HCT116 (cell line): Measurements from ENCODE around the gene RAPGEF1. TPM values are rescaled to one million over a fixed set of nuclear protein-coding genes. Genes with fewer than 3 reads are reported as not detected.

ENCODE experiments used
- ATAC-seq: fragments of 200-7000 bp; cut with Tn5 transposase; 2 replicates; pipeline ENCODE4 v1.9.1; 2020; ENCODE audit warnings: mild to moderate bottlenecking, moderate library complexity
- BruUV-seq: library from RNA; stranded (reverse); fragments of 400-500 nt; replicated peaks from 2 replicates; lab custom pipeline; 2021; lab: Mats Ljungman, UMichigan
- CTCF ChIA-PET: fragments of 300-600 bp; sonication (Branson Sonifier 250); formaldehyde crosslinking; loops from one replicate; lab custom pipeline; 2021; ENCODE audit warnings: antibody characterized with exemption; lab: Charles Lee
- POLR2A ChIA-PET: fragments of 300-600, 350-600 bp; sonication (Branson Sonifier 250); formaldehyde crosslinking; loops from one replicate; lab custom pipeline; 2021; ENCODE audit warnings: antibody characterized with exemption; lab: Charles Lee
- RAD21 ChIA-PET, 2 experiments: fragments of 300-600 bp; sonication (Branson Sonifier 250); formaldehyde crosslinking; loops; one replicate each; lab custom pipeline; 2023; ENCODE audit warnings: low total read pairs in 2 of 2; ENCODE audit not compliant: uncharacterized antibody in 2 of 2, unreplicated experiment in 2 of 2, low non-redundant PET in 1 of 2; lab: Charles Lee
- DNase-seq: peaks from one replicate; pipeline ENCODE4 v3.0.0-alpha.2; 2010; ENCODE audit warnings: low read depth, low spot score
- H2AFZ ChIP-seq: fragments of 200-600 bp; shearing (Covaris generic), sonication (generic); 2 replicates; pipeline ENCODE4 v1.6.1; 2017; ENCODE audit warnings: low read depth, mixed run types, mixed read lengths, antibody characterized with exemption, low read length; ENCODE audit not compliant: poor library complexity, severe bottlenecking
- H3K27ac ChIP-seq: 2 replicates; pipeline ENCODE4 v1.5.1; 2012; ENCODE audit warnings: low read depth, low read length
- H3K27me3 ChIP-seq: fragments of 200-600 bp; sonication (generic); 2 replicates; pipeline ENCODE4 v1.6.1; 2016; ENCODE audit warnings: mixed run types, low read length, mixed read lengths; ENCODE audit not compliant: insufficient read depth
- H3K36me3 ChIP-seq, 2 experiments: fragments of 200-500 bp in 1 of 2; fragments of 200-600 bp in 1 of 2; sonication (Bioruptor generic) in 1 of 2; sonication (generic) in 1 of 2; 2 replicates each; pipeline versions ENCODE4 v1.5.1 to v1.6.1; 2014 to 2016; ENCODE audit warnings: low read length in 2 of 2, inconsistent platforms in 1 of 2, mixed read lengths in 1 of 2, mixed run types in 1 of 2; ENCODE audit not compliant: insufficient read depth in 2 of 2, control insufficient read depth in 1 of 2
- H3K4me1 ChIP-seq, 2 experiments: fragments of 200-600 bp in 1 of 2; sonication (generic) in 1 of 2; 2 replicates each; pipeline versions ENCODE4 v1.5.1 to v1.6.1; 2012 to 2017; ENCODE audit warnings: low read length in 2 of 2, inconsistent platforms in 1 of 2, mild to moderate bottlenecking in 1 of 2, mixed read lengths in 1 of 2, mixed run types in 1 of 2, moderate library complexity in 1 of 2; ENCODE audit not compliant: insufficient read depth in 2 of 2, control insufficient read depth in 1 of 2
- H3K4me2 ChIP-seq: fragments of 200-600 bp; sonication (generic); 2 replicates; pipeline ENCODE4 v1.6.1; 2017; ENCODE audit warnings: mixed run types, low read length, mixed read lengths
- H3K4me3 ChIP-seq, 2 experiments: fragments of 200-600 bp in 1 of 2; sonication (generic) in 1 of 2; replicated peaks in 1 of 2; 2 replicates each; pipeline ENCODE4 v1.5.1; 2011 to 2016; ENCODE audit warnings: low read length in 2 of 2, control low read depth in 1 of 2, low read depth in 1 of 2, mild to moderate bottlenecking in 1 of 2, mixed read lengths in 1 of 2, mixed run types in 1 of 2
- H3K79me2 ChIP-seq: fragments of 200-600 bp; sonication (generic); 2 replicates; pipeline ENCODE4 v1.6.1; 2017; ENCODE audit warnings: mild to moderate bottlenecking, mixed run types, low read length, moderate library complexity, mixed read lengths; ENCODE audit not compliant: insufficient read depth
- H3K9ac ChIP-seq: fragments of 200-600 bp; sonication (generic); 2 replicates; pipeline ENCODE4 v1.6.1; 2016; ENCODE audit warnings: low read length, mixed read lengths
- H3K9me2 ChIP-seq: fragments of 200-600 bp; sonication (generic), shearing (Covaris generic); 2 replicates; pipeline ENCODE4 v1.6.1; 2017; ENCODE audit warnings: mixed run types, mild to moderate bottlenecking, moderate library complexity; ENCODE audit not compliant: insufficient read depth
- H3K9me3 ChIP-seq, 2 experiments: fragments of 200-500 bp in 1 of 2; fragments of 200-600 bp in 1 of 2; sonication (Bioruptor generic) in 1 of 2; sonication (generic) in 1 of 2; 2 replicates each; pipeline ENCODE4 v1.6.1; 2014 to 2017; ENCODE audit warnings: low read length in 2 of 2, mixed read lengths in 2 of 2, inconsistent platforms in 1 of 2, low read depth in 1 of 2, mild to moderate bottlenecking in 1 of 2, mixed run types in 1 of 2, moderate library complexity in 1 of 2; ENCODE audit not compliant: control insufficient read depth in 1 of 2, insufficient read depth in 1 of 2
- H4K20me1 ChIP-seq: fragments of 200-600 bp; sonication (generic), shearing (Covaris generic); 2 replicates; pipeline ENCODE4 v1.6.1; 2017; ENCODE audit warnings: mixed run types, mild to moderate bottlenecking, moderate library complexity; ENCODE audit not compliant: insufficient read depth
- ELF1 ChIP-seq: IDR thresholded peaks from 2 replicates; pipeline ENCODE4 v1.6.1; 2012; ENCODE audit warnings: low read depth, borderline replicate concordance
- SP1 ChIP-seq: IDR thresholded peaks from 2 replicates; pipeline ENCODE4 v1.6.1; 2012; ENCODE audit warnings: low read depth
- YY1 ChIP-seq: IDR thresholded peaks from 2 replicates; pipeline ENCODE4 v1.6.1; 2011; ENCODE audit warnings: low read length, low read depth, moderate library complexity, mild to moderate bottlenecking; ENCODE audit not compliant: insufficient replicate concordance; ENCODE audit errors: extremely low read depth
- intact Hi-C: fragments of 100-400 bp; cut with micrococcal nuclease; formaldehyde crosslinking; loops from 2 replicates; pipeline ENCODE4 v1.10.0; 2022
- total RNA-seq: library from RNA; stranded (reverse); gene quantifications from one replicate; pipeline ENCODE4 v1.2.1, GENCODE V29; 2021; ENCODE audit not compliant: unreplicated experiment

Gene RAPGEF1
- total RNA-seq, 1 experiment from 2014 or later = 43.0 TPM

DNA sequence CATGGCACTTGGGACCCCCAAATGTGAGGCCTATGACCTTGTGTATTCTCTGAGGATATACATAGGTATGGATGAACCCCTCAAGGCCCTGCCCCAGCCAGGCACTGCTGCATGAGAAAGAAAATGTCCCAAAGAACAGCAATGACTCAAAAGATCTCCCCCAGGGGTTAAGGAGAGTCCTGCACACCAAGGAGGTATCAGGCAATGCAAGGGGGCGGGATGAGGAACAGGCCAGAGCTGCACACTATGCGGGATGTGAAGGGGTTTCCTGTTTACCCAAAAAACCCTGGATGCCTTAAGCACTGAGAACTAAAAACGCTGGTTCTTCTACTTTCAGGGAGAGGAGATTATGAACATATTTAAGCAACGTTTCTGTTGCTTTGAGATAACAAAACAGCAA, 3.4 kb downstream of the RAPGEF1 start:
- Histone ChIP-seq H3K9me2 (no peaks in the 10 kb centered on the region), H3K9me3 (no peaks in the 10 kb centered on the region), H3K4me3 (no peak overlapping the region), H2AFZ (no peak overlapping the region), H3K27ac (no peak overlapping the region), H4K20me1 (no peaks in the 10 kb centered on the region), H3K4me1 (peaks cover 31 to 44% of the 10 kb centered on the region in 2 experiments), H3K9ac (no peak overlapping the region), H3K79me2 (peaks cover 75% of the 10 kb centered on the region), H3K27me3 (no peaks in the 10 kb centered on the region), H3K36me3 (0 out of 4 replicates have a peak, but pooled peaks cover 0 to 3% of the 10 kb centered on the region in 2 experiments), H3K4me2 (no peak overlapping the region)
- ChIA-PET RAD21 (no interaction called here), POLR2A (no interaction called here), CTCF (no interaction called here)
- DNase-seq (no peak), ATAC-seq (no peak)
- no peak for TF ChIP-seq SP1
- intact Hi-C loops = no loop called here
- BruUV-seq = no TSS peak

DNA sequence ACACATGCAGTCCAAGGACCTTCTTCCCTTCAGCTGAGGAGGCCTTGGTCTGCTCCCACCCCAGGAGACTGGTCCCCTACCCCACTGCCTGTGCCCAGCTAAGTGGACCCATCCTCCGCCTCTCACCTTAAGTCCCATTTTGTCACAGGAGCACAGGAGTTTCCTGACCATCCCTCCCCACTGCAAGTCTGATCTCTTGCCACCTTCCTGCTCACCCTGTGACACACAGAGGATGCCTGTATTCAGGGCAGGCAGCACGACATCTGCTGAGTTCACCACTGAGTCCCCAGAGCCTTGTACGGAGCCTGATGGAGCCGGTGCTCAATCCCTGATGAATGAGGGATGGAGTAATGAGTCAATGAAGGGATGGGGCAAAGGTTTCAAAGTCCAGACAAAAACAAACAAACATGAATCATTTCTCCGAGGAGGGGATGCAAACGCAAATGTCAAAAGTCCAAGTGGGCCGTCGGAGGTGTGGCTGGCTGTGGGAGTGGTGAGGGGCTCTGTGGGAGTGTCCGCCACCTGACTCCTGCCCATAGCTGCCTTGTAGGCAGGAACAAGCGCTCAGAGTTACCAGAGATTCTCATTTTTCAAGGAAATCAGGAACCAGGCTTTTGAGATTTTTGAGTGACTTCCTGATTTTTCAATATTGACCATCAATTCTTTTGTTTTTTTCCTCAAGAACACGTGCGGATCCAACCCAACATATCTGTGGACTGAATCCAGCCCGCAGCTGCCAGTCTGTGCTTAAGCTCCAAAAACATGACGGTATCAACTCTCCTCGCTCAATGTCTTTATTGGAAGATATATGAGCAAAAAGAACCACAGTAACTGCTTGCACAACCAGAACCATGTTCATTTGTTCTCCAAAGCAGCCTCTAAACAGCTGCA, 4.4 kb downstream of the RAPGEF1 start:
- no peak for ATAC-seq
- DNase-seq = no peak
- H3K27ac ChIP-seq = peak overlapping the region; percentile 10; the same call in 1 of the 2 replicates
- no peak overlapping the region for H3K9ac ChIP-seq
- ChIA-PET POLR2A (no interaction called here), RAD21 (no interaction called here), CTCF (no interaction called here)
- BruUV-seq = no TSS peak
- peaks cover 31 to 44% of the 10 kb centered on the region in 2 experiments for H3K4me1 ChIP-seq
- 0 out of 4 replicates have a peak, but pooled peaks cover 0 to 3% of the 10 kb centered on the region in 2 experiments for H3K36me3 ChIP-seq
- no peaks in the 10 kb centered on the region for H4K20me1 ChIP-seq
- H2AFZ ChIP-seq = no peak overlapping the region
- H3K27me3 ChIP-seq = no peaks in the 10 kb centered on the region
- H3K4me3 ChIP-seq = no peak overlapping the region
- intact Hi-C loops = no loop called here
- H3K9me3 ChIP-seq = no peaks in the 10 kb centered on the region
- peaks cover 84% of the 10 kb centered on the region for H3K79me2 ChIP-seq
- H3K4me2 ChIP-seq = peak overlapping the region; percentile 55
- no peaks in the 10 kb centered on the region for H3K9me2 ChIP-seq
- TF ChIP-seq YY1 (no peak), ELF1 (no peak)
